ENCODE measurements around the gene MINDY3.
"Not testable (repeated sequence)": the region's sequence is repeated elsewhere in the genome, so short reads cannot be mapped to it uniquely, and the experiment has no call there.

The MINDY3 gene

DNA sequence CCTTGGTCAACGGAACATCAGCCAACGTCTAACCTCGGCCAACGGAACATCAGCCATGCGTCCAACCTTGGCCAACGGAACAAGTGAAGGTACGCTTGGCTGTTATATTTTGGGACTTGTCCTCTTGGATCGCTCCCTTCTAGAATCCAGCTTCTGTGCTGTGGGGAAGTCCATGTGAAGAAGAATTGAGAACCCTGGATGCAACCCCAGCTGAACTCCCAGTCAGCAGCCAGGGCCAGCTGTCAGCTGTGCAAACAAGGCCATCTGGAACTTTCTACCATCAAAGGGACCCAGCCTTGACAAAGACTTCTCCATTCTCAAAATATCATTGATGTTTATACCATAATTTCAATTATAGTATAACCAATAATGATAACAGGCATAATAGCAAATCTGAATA lies 97.3 kb downstream of the MINDY3 start:
- H3K4me3 ChIP-seq (ENCODE audit: low read length): no peak overlapping the region
- no peak for DNase-seq (ENCODE audit: low read depth)
- TF ChIP-seq, protein P1, sequence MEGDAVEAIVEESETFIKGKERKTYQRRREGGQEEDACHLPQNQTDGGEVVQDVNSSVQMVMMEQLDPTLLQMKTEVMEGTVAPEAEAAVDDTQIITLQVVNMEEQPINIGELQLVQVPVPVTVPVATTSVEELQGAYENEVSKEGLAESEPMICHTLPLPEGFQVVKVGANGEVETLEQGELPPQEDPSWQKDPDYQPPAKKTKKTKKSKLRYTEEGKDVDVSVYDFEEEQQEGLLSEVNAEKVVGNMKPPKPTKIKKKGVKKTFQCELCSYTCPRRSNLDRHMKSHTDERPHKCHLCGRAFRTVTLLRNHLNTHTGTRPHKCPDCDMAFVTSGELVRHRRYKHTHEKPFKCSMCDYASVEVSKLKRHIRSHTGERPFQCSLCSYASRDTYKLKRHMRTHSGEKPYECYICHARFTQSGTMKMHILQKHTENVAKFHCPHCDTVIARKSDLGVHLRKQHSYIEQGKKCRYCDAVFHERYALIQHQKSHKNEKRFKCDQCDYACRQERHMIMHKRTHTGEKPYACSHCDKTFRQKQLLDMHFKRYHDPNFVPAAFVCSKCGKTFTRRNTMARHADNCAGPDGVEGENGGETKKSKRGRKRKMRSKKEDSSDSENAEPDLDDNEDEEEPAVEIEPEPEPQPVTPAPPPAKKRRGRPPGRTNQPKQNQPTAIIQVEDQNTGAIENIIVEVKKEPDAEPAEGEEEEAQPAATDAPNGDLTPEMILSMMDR (IDR thresholded peaks at IDR 0.05; ENCODE audit: insufficient read depth, low read depth, low read length, missing control alignments): no peak

DNA sequence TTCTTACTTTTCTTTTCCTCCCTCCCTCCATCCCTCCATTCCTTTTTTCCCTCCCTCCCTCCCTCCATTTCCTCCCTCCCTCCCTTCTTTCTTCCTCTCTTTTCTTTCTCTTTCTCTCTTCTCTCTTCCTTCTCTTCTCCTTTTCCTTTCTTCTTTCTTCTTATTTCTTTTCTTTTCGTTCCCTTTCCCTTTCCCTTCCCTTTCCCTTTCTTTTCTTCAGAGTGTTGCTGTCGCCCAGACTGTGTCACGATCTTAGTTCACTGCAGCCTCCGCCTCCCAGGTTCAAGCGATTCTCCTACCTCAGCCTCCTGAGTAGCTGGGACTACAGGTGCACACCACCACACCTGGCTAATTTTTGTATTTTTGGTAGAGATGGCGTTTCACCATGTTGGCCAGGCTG lies 98.1 kb downstream of the MINDY3 start:
- H3K4me3 ChIP-seq (ENCODE audit: low read length): not testable (repeated sequence)

DNA sequence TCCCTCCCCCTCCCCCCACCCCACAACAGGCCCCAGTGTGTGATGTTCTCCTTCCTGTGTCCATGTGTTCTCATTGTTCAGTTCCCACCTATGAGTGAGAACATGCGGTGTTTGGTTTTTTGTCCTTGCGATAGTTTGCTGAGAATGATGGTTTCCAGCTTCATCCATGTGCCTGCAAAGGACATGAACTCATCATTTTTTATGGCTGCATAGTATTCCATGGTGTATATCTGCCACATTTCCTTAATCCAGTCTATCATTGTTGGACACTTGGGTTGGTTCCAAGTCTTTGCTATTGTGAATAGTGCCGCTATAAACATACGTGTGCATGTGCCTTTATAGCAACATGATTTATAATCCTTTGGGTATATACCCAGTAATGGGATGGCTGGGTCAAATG lies 99.1 kb downstream of the MINDY3 start:
- not testable (repeated sequence) for H3K4me3 ChIP-seq (ENCODE audit: low read length); DNase-seq (ENCODE audit: low read depth)

More for the DNA sequence above, 98.1 kb downstream of the MINDY3 start:
- DNase-seq (ENCODE audit: low read depth): not testable (repeated sequence)

DNA sequence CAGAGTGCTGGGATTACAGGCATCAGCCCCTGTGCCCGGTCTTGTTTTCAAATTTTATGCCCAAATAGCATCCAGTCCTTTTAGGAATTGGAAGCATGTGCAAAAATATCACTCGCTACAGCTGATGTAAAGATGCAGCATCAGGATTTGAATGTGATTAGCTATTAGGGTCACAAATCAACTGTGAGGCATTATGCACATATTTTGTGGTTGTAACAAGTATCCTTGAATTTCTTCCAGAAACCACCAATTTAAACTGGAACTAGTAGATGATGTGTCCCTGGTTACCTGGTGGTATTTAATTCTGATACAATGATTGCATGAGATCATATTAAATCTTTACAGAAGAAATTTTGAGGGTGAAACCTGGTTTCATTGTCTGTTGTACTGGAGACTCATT lies 99.6 kb downstream of the MINDY3 start:
- TF ChIP-seq, protein P1 (IDR thresholded peaks at IDR 0.05; ENCODE audit: insufficient read depth, low read depth, low read length, missing control alignments): no peak
- DNase-seq (ENCODE audit: low read depth): no peak
- H3K4me3 ChIP-seq (ENCODE audit: low read length): no peak overlapping the region

DNA sequence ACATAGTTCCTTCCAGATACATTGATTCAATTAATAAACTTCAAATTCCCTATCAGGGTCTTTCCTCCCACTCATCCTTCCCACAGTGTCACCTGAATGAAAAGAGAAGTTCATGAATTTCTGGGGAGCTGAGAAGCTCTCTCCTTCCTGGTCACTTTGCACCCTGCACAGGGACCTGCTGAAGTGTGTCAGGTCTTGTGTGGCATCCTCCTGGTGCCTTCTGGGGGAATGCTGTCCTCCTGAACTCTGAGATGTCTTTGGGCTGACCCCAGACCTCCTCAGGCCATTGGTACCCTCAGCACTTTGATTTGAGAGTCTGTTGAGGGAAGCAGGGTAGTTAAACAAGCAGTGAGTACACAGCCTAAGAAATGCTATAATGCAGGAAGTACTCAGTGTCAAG lies 101.0 kb downstream of the MINDY3 start:
- H3K4me3 ChIP-seq (ENCODE audit: low read length): no peak overlapping the region
- TF ChIP-seq, protein P1 (IDR thresholded peaks at IDR 0.05; ENCODE audit: insufficient read depth, low read depth, low read length, missing control alignments): no peak
- DNase-seq (ENCODE audit: low read depth): no peak

DNA sequence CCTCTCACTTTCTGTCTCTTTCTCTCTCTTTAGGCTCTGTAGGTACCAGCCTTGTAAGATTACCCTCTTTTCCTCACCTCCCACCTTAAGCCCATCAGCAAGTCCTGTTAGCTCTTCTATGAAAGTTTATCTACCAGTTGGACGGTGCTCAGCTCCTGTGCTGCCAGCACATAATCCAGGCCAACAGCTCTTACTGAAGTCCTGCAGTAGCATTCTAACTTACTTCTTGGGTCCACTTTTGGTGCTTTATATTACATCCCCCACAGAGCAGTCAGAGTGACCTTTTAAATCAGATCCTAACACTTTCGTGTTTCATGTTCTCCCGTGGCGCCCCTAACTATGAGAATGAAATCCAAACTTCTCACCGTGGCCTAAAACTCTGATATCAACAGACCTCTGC lies 101.7 kb downstream of the MINDY3 start:
- TF ChIP-seq, protein P1 (IDR thresholded peaks at IDR 0.05; ENCODE audit: insufficient read depth, low read depth, low read length, missing control alignments): no peak
- no peak for DNase-seq (ENCODE audit: low read depth)
- no peak overlapping the region for H3K4me3 ChIP-seq (ENCODE audit: low read length)

DNA sequence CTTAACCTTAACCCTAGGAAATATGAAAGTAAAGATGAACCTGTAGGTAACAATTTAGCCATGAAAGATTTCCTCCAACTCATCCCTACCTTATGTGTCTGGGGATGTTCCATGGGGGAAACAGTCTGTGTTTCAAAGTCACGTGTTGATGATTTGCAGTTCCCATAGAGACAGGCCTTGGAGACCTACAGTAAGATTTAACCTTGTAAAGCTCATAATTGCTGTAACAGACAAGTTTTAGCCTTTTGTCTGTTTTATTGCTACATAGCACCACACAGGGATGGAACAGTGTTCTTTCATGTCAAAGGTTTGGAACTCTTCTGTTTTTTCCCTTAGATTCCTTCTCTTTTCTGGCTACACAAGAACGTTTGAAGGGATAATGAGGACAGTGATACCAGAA lies 105.4 kb downstream of the MINDY3 start:
- DNase-seq (ENCODE audit: low read depth): no peak
- TF ChIP-seq, protein P1 (IDR thresholded peaks at IDR 0.05; ENCODE audit: insufficient read depth, low read depth, low read length, missing control alignments): no peak
- no peak overlapping the region for H3K4me3 ChIP-seq (ENCODE audit: low read length)

DNA sequence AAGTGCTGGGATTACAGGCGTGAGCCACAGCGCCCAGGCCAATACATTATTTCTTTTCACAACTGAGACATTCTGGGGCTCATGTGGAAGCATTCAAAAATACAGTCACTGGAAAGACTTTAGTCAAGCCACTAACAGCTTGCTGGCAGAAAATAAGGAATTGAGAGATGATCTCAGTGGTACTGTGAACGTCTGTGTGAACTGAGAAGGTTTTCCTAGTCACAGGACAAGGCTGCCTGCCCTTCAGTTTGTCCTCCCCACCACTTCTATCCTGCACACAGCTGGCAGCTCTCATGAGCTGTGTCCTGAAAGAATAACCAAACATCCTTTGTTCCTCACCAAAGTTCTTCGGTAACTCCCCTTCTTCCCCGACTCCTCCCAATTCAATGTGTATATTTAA lies 109.3 kb downstream of the MINDY3 start:
- no peak overlapping the region for H3K4me3 ChIP-seq (ENCODE audit: low read length)
- no peak for DNase-seq (ENCODE audit: low read depth)
- TF ChIP-seq, protein P1 (IDR thresholded peaks at IDR 0.05; ENCODE audit: insufficient read depth, low read depth, low read length, missing control alignments): no peak
